CD4-positive, alpha-beta T cell treated with Interleukin-21 for 1 hour (primary cell): ENCODE results near the gene MYO7A.
A peak's percentile ranks its signal among the peaks of the same experiment; 100 is the strongest.

Experiments
- DNase-seq: peaks from one replicate; pipeline ENCODE4 v3.0.0-alpha.2; 2020

MYO7A gene

GRCh38 chr11:77187776-77188632 lies 60.0 kb downstream of the MYO7A start:
- peak; percentile 64 for DNase-seq

- DNase-seq = no peak
Observed at GRCh38 chr11:77188633-77189491, 60.8 kb downstream of the MYO7A start.

- no peak for DNase-seq
Observed at GRCh38 chr11:77189588-77190210, 61.7 kb downstream of the MYO7A start.

- no peak for DNase-seq
Observed at GRCh38 chr11:77190331-77191075, 62.5 kb downstream of the MYO7A start.

- no peak for DNase-seq
Observed at GRCh38 chr11:77191429-77191822, 63.4 kb downstream of the MYO7A start.

GRCh38 chr11:77191823-77192495 lies 63.9 kb downstream of the MYO7A start:
- peak; percentile 45 for DNase-seq

GRCh38 chr11:77193167-77193566 lies 65.1 kb downstream of the MYO7A start:
- DNase-seq = no peak

GRCh38 chr11:77193911-77194830 lies 66.1 kb downstream of the MYO7A start:
- DNase-seq = no peak

GRCh38 chr11:77195071-77195755 lies 67.2 kb downstream of the MYO7A start:
- DNase-seq = no peak

GRCh38 chr11:77196961-77197360 lies 68.9 kb downstream of the MYO7A start:
- DNase-seq = no peak

GRCh38 chr11:77197626-77198320 lies 69.7 kb downstream of the MYO7A start:
- no peak for DNase-seq

- DNase-seq = no peak
Observed at GRCh38 chr11:77198440-77198849, 70.4 kb downstream of the MYO7A start.

- DNase-seq = no peak
Observed at GRCh38 chr11:77199137-77199745, 71.2 kb downstream of the MYO7A start.

- DNase-seq = no peak
Observed at GRCh38 chr11:77200351-77201268, 72.6 kb downstream of the MYO7A start.

GRCh38 chr11:77201370-77201769 lies 73.3 kb downstream of the MYO7A start:
- DNase-seq = no peak

GRCh38 chr11:77201991-77202841 lies 74.2 kb downstream of the MYO7A start:
- no peak for DNase-seq
